Measurements from ENCODE around the gene ADCY3. TPM values are rescaled to one million over a fixed set of nuclear protein-coding genes. Genes with fewer than 3 reads are reported as not detected.

ADCY3 gene
- total and polyA plus RNA-seq, 9 of the 15 experiments (the other 6 are each of a cell fraction or from before 2014, with no cell fraction given) = 1.5 to 54.8 (median 26.3) TPM

GRCh38 chr2:24809316-24810007 lies 110.6 kb downstream of the ADCY3 start (continued):
- TF ChIP-seq ARID1B (IDR thresholded peaks at IDR 0.05) (peak; percentile 41), RBM17 (IDR thresholded peaks at IDR 0.05; ENCODE audit: borderline replicate concordance, low read depth, low read length) (no peak), ZNF408 (CRISPR knock-in tag; IDR thresholded peaks at IDR 0.05; ENCODE audit: low read depth) (no peak), ATF4 (CRISPR knock-in tag; IDR thresholded peaks at IDR 0.05) (no peak), ZBTB40 (IDR thresholded peaks at IDR 0.05) (0 out of 2 replicates have a peak, but pooled peaks have one; percentile 22), ZBTB40 (CRISPR knock-in tag; IDR thresholded peaks at IDR 0.05) (no peak), ZNF184 (CRISPR knock-in tag; IDR thresholded peaks at IDR 0.05) (no peak), ZSCAN29 (IDR thresholded peaks at IDR 0.05) (no peak), L3MBTL2 (IDR thresholded peaks at IDR 0.05) (no peak), ZNF717 (CRISPR knock-in tag; IDR thresholded peaks at IDR 0.05) (no peak), DDX20 (tag; IDR thresholded peaks at IDR 0.05; ENCODE audit: low read depth) (no peak), JUNB (CRISPR knock-in tag; conservative IDR thresholded peaks at IDR 0.05) (no peak), RBBP5 (IDR thresholded peaks at IDR 0.05; ENCODE audit: borderline replicate concordance, insufficient read depth, low read length, poor library complexity, severe bottlenecking) (no peak), HLTF (IDR thresholded peaks at IDR 0.05) (peak; percentile 46; the same call in 1 of the 2 replicates), CTBP1 (IDR thresholded peaks at IDR 0.05; ENCODE audit: borderline replicate concordance) (no peak), SUPT5H (IDR thresholded peaks at IDR 0.05) (0 out of 2 replicates have a peak, but pooled peaks have one; percentile 17), ZBTB5 (IDR thresholded peaks at IDR 0.05) (peak; percentile 62; the same call in 1 of the 2 replicates), MAFG (tag; conservative IDR thresholded peaks at IDR 0.05) (peak; percentile 90), ZNF316 (IDR thresholded peaks at IDR 0.05) (peak; percentile 93)
